Neural cell (in vitro differentiated cells): ENCODE measurements around the gene PTPRD.

Experiments used
- EP300 ChIP-seq: fragments of 450-650 bp; conservative IDR thresholded peaks from 2 replicates; pipeline ENCODE4 v1.6.1; 2014; ENCODE audit warnings: antibody characterized with exemption, mild to moderate bottlenecking, moderate library complexity; ENCODE audit not compliant: poor library complexity, severe bottlenecking
- EZH2 ChIP-seq: fragments of 200-600, 300-800 bp; shearing (Covaris generic), sonication (generic); IDR thresholded peaks from 2 replicates; pipeline ENCODE4 v1.6.1; 2014; ENCODE audit warnings: antibody characterized with exemption, low read length, borderline replicate concordance, mild to moderate bottlenecking; ENCODE audit not compliant: insufficient read depth, poor library complexity, severe bottlenecking
- MXI1 ChIP-seq: fragments of 450-650 bp; conservative IDR thresholded peaks from 2 replicates; pipeline ENCODE4 v1.6.1; 2014; ENCODE audit warnings: antibody characterized with exemption, mild to moderate bottlenecking; ENCODE audit not compliant: poor library complexity, severe bottlenecking
- POLR2AphosphoS5 ChIP-seq: IDR thresholded peaks from 2 replicates; pipeline ENCODE4 v1.6.1; 2012
- RAD21 ChIP-seq: fragments of 450-650 bp; conservative IDR thresholded peaks from 2 replicates; pipeline ENCODE4 v1.6.1; 2014; ENCODE audit warnings: antibody characterized with exemption, mild to moderate bottlenecking, moderate library complexity
- SMC3 ChIP-seq: fragments of 450-650 bp; conservative IDR thresholded peaks from 2 replicates; pipeline ENCODE4 v1.6.1; 2014; ENCODE audit warnings: antibody characterized with exemption, mild to moderate bottlenecking, moderate library complexity; ENCODE audit not compliant: poor library complexity
- TAF1 ChIP-seq: IDR thresholded peaks from 2 replicates; pipeline ENCODE4 v1.6.1; 2012; ENCODE audit warnings: low read depth
- TF ChIP-seq, protein P1 (sequence below): fragments of 450-650 bp; IDR thresholded peaks from 2 replicates; pipeline ENCODE4 v1.5.1; 2014; ENCODE audit warnings: antibody characterized with exemption, mild to moderate bottlenecking, moderate library complexity; ENCODE audit not compliant: poor library complexity, severe bottlenecking
- TF ChIP-seq, protein P2 (sequence below): IDR thresholded peaks from 2 replicates; pipeline ENCODE4 v1.6.1; 2012; ENCODE audit warnings: borderline replicate concordance

DNA sequence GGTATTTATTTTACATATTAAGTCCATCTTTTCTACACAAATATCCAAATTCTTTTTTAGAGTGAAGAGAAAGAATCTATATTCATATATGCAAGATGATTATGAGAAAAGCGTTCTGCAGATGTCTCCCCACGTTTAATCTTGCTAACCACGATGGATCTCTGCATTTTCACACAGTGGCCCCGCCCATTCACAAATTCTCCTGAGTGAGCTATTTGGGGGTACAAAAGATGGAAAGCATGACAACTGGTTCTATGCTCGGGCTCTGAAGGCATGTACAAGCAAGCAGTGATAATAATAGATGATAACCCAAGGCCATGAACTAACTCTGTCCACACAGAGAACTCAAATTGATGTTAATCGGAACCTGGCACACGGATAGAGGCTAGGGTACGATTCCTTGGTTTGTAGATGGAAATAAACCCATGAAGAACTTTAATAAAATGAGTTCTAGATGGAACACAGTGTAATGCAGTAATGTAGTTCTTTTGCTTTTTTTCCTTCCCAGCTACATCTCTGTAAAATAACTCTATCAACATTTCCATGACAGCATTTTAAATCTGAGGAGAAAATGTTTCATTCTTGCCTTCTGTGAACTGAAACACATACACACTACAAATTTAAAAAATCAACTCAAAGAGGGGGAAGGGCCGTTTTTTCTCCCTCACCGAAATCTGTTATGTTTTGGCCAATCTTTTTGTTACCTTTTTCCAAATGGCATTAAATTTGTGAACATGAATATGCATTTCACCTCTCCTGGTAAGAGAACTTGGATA, 1961.5 kb downstream of the PTPRD start:
- TF ChIP-seq, protein P1, sequence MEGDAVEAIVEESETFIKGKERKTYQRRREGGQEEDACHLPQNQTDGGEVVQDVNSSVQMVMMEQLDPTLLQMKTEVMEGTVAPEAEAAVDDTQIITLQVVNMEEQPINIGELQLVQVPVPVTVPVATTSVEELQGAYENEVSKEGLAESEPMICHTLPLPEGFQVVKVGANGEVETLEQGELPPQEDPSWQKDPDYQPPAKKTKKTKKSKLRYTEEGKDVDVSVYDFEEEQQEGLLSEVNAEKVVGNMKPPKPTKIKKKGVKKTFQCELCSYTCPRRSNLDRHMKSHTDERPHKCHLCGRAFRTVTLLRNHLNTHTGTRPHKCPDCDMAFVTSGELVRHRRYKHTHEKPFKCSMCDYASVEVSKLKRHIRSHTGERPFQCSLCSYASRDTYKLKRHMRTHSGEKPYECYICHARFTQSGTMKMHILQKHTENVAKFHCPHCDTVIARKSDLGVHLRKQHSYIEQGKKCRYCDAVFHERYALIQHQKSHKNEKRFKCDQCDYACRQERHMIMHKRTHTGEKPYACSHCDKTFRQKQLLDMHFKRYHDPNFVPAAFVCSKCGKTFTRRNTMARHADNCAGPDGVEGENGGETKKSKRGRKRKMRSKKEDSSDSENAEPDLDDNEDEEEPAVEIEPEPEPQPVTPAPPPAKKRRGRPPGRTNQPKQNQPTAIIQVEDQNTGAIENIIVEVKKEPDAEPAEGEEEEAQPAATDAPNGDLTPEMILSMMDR: no peak
- no peak for TF ChIP-seq POLR2AphosphoS5
- TF ChIP-seq, protein P2, sequence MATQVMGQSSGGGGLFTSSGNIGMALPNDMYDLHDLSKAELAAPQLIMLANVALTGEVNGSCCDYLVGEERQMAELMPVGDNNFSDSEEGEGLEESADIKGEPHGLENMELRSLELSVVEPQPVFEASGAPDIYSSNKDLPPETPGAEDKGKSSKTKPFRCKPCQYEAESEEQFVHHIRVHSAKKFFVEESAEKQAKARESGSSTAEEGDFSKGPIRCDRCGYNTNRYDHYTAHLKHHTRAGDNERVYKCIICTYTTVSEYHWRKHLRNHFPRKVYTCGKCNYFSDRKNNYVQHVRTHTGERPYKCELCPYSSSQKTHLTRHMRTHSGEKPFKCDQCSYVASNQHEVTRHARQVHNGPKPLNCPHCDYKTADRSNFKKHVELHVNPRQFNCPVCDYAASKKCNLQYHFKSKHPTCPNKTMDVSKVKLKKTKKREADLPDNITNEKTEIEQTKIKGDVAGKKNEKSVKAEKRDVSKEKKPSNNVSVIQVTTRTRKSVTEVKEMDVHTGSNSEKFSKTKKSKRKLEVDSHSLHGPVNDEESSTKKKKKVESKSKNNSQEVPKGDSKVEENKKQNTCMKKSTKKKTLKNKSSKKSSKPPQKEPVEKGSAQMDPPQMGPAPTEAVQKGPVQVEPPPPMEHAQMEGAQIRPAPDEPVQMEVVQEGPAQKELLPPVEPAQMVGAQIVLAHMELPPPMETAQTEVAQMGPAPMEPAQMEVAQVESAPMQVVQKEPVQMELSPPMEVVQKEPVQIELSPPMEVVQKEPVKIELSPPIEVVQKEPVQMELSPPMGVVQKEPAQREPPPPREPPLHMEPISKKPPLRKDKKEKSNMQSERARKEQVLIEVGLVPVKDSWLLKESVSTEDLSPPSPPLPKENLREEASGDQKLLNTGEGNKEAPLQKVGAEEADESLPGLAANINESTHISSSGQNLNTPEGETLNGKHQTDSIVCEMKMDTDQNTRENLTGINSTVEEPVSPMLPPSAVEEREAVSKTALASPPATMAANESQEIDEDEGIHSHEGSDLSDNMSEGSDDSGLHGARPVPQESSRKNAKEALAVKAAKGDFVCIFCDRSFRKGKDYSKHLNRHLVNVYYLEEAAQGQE: no peak
- TF ChIP-seq EZH2: no peak
- no peak for TF ChIP-seq SMC3
- no peak for TF ChIP-seq TAF1
- TF ChIP-seq RAD21: no peak
- no peak for TF ChIP-seq MXI1
- TF ChIP-seq EP300: no peak
